GM10847 (cell line): ENCODE results near the gene PBRM1.

Experiments
- POLR2A ChIP-seq: IDR thresholded peaks from 2 replicates; pipeline ENCODE4 v1.6.1; 2011; ENCODE audit not compliant: insufficient read length; ENCODE audit errors: extremely low read depth

Gene PBRM1

GRCh38 chr3:52685709-52686691, at the start of gene PBRM1, which contains the start of gene GNL3:
PBRM1 (minus strand) TSS chr3:52685913.
GNL3 (plus strand) TSS chr3:52686032; CDS start chr3:52686093, 61 bp downstream.
- peak; percentile 88 for TF ChIP-seq POLR2A

- no peak for TF ChIP-seq POLR2A
Observed at GRCh38 chr3:52733256-52733891, 47.7 kb upstream of the PBRM1 start.

- no peak for TF ChIP-seq POLR2A
Observed at GRCh38 chr3:52731590-52731989, 45.9 kb upstream of the PBRM1 start.

GRCh38 chr3:52730681-52731080, 45.0 kb upstream of the PBRM1 start:
- TF ChIP-seq POLR2A: no peak

- no peak for TF ChIP-seq POLR2A
Observed at GRCh38 chr3:52724511-52724910, 38.8 kb upstream of the PBRM1 start.

- TF ChIP-seq POLR2A: no peak
Observed at GRCh38 chr3:52723935-52724334, 38.2 kb upstream of the PBRM1 start.

- TF ChIP-seq POLR2A: no peak
Observed at GRCh38 chr3:52722491-52722890, 36.8 kb upstream of the PBRM1 start.

- TF ChIP-seq POLR2A: no peak
Observed at GRCh38 chr3:52721730-52722008, 36.0 kb upstream of the PBRM1 start.

- TF ChIP-seq POLR2A: no peak
Observed at GRCh38 chr3:52721002-52721729, 35.5 kb upstream of the PBRM1 start.

GRCh38 chr3:52719618-52720017, 33.9 kb upstream of the PBRM1 start:
- TF ChIP-seq POLR2A: no peak

- TF ChIP-seq POLR2A: no peak
Observed at GRCh38 chr3:52715714-52716305, 30.1 kb upstream of the PBRM1 start.

GRCh38 chr3:52714335-52715302, 28.9 kb upstream of the PBRM1 start:
- TF ChIP-seq POLR2A: no peak

- no peak for TF ChIP-seq POLR2A
Observed at GRCh38 chr3:52712291-52713212, 26.8 kb upstream of the PBRM1 start.
